ENCODE data around the gene JCHAIN.

JCHAIN gene

GRCh38 chr4:70634482-70634881 is 31.8 kb downstream of the JCHAIN start:
- DNase-seq = no peak

- DNase-seq = no peak
Observed at GRCh38 chr4:70632028-70632427, 34.3 kb downstream of the JCHAIN start.

- DNase-seq = no peak
Observed at GRCh38 chr4:70630162-70630561, 36.1 kb downstream of the JCHAIN start.

GRCh38 chr4:70629469-70630090 is 36.7 kb downstream of the JCHAIN start:
- DNase-seq = no peak

- no peak for DNase-seq
Observed at GRCh38 chr4:70628444-70628843, 37.9 kb downstream of the JCHAIN start, which contains the start of gene ENAM. ENAM (plus strand) TSS chr4:70628744; CDS start chr4:70629501, 757 bp downstream.

GRCh38 chr4:70627620-70628019 is 38.7 kb downstream of the JCHAIN start:
- no peak for DNase-seq

GRCh38 chr4:70624226-70624793 is 42.0 kb downstream of the JCHAIN start:
- no peak for DNase-seq

- DNase-seq = no peak
Observed at GRCh38 chr4:70623323-70623722, 43.0 kb downstream of the JCHAIN start.

GRCh38 chr4:70619778-70620177 is 46.5 kb downstream of the JCHAIN start:
- DNase-seq = no peak

GRCh38 chr4:70619288-70619687 is 47.0 kb downstream of the JCHAIN start:
- no peak for DNase-seq

- DNase-seq = no peak
Observed at GRCh38 chr4:70614184-70614555, 52.1 kb downstream of the JCHAIN start.

GRCh38 chr4:70613306-70614183 is 52.8 kb downstream of the JCHAIN start:
- DNase-seq = no peak

- DNase-seq = no peak
Observed at GRCh38 chr4:70608324-70608723, 58.0 kb downstream of the JCHAIN start.

- DNase-seq = no peak
Observed at GRCh38 chr4:70607334-70607853, 58.9 kb downstream of the JCHAIN start.

GRCh38 chr4:70606459-70606858 is 59.8 kb downstream of the JCHAIN start:
- no peak for DNase-seq

Measured in NCI-H69 (cell line).